ENCODE results near the gene SARDH. TPM values are rescaled to one million over a fixed set of nuclear protein-coding genes. Genes with fewer than 3 reads are reported as not detected.

The SARDH gene
- total RNA-seq: 1 to 10 TPM in 1 of 2 donors, under 1 TPM in 1; 0.62 to 1.8 TPM
- long read RNA-seq, donor 1, partial matches to known transcripts: 1 of 3 reads
- long read RNA-seq, donor 1, other reads (novel, unspliced or antisense): 1 of 3 reads
- long read RNA-seq, donor 2, partial matches to known transcripts: 1 of 2 reads
- long read RNA-seq, donor 2, other reads (novel, unspliced or antisense): 1 of 2 reads

GRCh38 chr9:133737774-133738639 is at the start of gene SARDH:
SARDH (minus strand) TSS chr9:133738352; CDS start chr9:133734173, 4,179 bp downstream.
- intact Hi-C loops (cut with DNase I): no loop called here
- DNase-seq (ENCODE audit: low spot score): peak; percentile 89

- intact Hi-C loops (cut with DNase I): no loop called here
- DNase-seq (ENCODE audit: low spot score): no peak
Measured at GRCh38 chr9:133787754-133788025, 49.5 kb upstream of the SARDH start.

- intact Hi-C loops (cut with DNase I): no loop called here
- DNase-seq (ENCODE audit: low spot score): no peak
Measured at GRCh38 chr9:133786907-133787753, 49.0 kb upstream of the SARDH start.

GRCh38 chr9:133786371-133786753 is 48.2 kb upstream of the SARDH start:
- DNase-seq (ENCODE audit: low spot score): no peak
- intact Hi-C loops (cut with DNase I): no loop called here

- DNase-seq (ENCODE audit: low spot score): no peak
- intact Hi-C loops (cut with DNase I): loop anchor here in 1 of 2 donors (2.0 kb wide), 1 partner anchor 21 kb away; no protein-coding TSS in a partner anchor
Measured at GRCh38 chr9:133785753-133786370, 47.7 kb upstream of the SARDH start.

GRCh38 chr9:133784731-133785561 is 46.8 kb upstream of the SARDH start:
- no peak for DNase-seq (ENCODE audit: low spot score)
- intact Hi-C loops (cut with DNase I): loop anchor here in 1 of 2 donors (2.0 kb wide), 1 partner anchor 22 kb away; no protein-coding TSS in a partner anchor

- intact Hi-C loops (cut with DNase I): no loop called here
- no peak for DNase-seq (ENCODE audit: low spot score)
Measured at GRCh38 chr9:133783331-133783731, 45.2 kb upstream of the SARDH start.

- intact Hi-C loops (cut with DNase I): no loop called here
- DNase-seq (ENCODE audit: low spot score): peak; percentile 89
Measured at GRCh38 chr9:133782157-133783130, 44.3 kb upstream of the SARDH start.

- intact Hi-C loops (cut with DNase I): no loop called here
Measured at GRCh38 chr9:133781828-133782135, 43.6 kb upstream of the SARDH start.

GRCh38 chr9:133780962-133781827 is 43.0 kb upstream of the SARDH start:
- intact Hi-C loops (cut with DNase I): no loop called here
- no peak for DNase-seq (ENCODE audit: low spot score)

More at GRCh38 chr9:133781828-133782135, 43.6 kb upstream of the SARDH start:
- DNase-seq (ENCODE audit: low spot score): no peak

- intact Hi-C loops (cut with DNase I): no loop called here
- DNase-seq (ENCODE audit: low spot score): no peak
Measured at GRCh38 chr9:133780404-133780945, 42.3 kb upstream of the SARDH start.

- intact Hi-C loops (cut with DNase I): no loop called here
- DNase-seq (ENCODE audit: low spot score): no peak
Measured at GRCh38 chr9:133779516-133780403, 41.6 kb upstream of the SARDH start.

- DNase-seq (ENCODE audit: low spot score): no peak
- intact Hi-C loops (cut with DNase I): no loop called here
Measured at GRCh38 chr9:133779081-133779480, 40.9 kb upstream of the SARDH start.

- DNase-seq (ENCODE audit: low spot score): peak; percentile 77
- intact Hi-C loops (cut with DNase I): no loop called here
Measured at GRCh38 chr9:133778336-133779013, 40.3 kb upstream of the SARDH start.

- intact Hi-C loops (cut with DNase I): no loop called here
- DNase-seq (ENCODE audit: low spot score): peak; percentile 73
Measured at GRCh38 chr9:133777871-133778270, 39.7 kb upstream of the SARDH start.

Measured in posterior vena cava (tissue), 2 donors.